ENCODE data around the gene ANKS6. TPM values are rescaled to one million over a fixed set of nuclear protein-coding genes. Genes with fewer than 3 reads are reported as not detected.

The ANKS6 gene
- total RNA-seq, 1 donor from 2014 or later, result 4.4 TPM

GRCh38 chr9:98795970-98796363 lies 388 bp downstream of the ANKS6 start:
- ATAC-seq (no peak), DNase-seq (ENCODE audit: missing footprints) (no peak)
- intact Hi-C loops (cut with DNase I), result no loop called here

GRCh38 chr9:98795295-98795955 lies 930 bp downstream of the ANKS6 start:
- DNase-seq (ENCODE audit: missing footprints) (no peak), ATAC-seq (no peak)
- intact Hi-C loops (cut with DNase I), result no loop called here

GRCh38 chr9:98794802-98795201 lies 1.6 kb downstream of the ANKS6 start:
- ATAC-seq, result no peak
- DNase-seq (ENCODE audit: missing footprints), result no peak
- intact Hi-C loops (cut with DNase I), result loop anchor here (5.0 kb wide), 1 partner anchor 478 kb away; no protein-coding TSS in a partner anchor

- intact Hi-C loops (cut with DNase I), result loop anchor here (5.0 kb wide), 1 partner anchor 476 kb away; no protein-coding TSS in a partner anchor
- no peak for DNase-seq (ENCODE audit: missing footprints)
- no peak for ATAC-seq
Observed at GRCh38 chr9:98793031-98793430, 3.3 kb downstream of the ANKS6 start.

GRCh38 chr9:98791608-98792490 lies 4.5 kb downstream of the ANKS6 start:
- ATAC-seq, result no peak
- DNase-seq (ENCODE audit: missing footprints), result no peak
- intact Hi-C loops (cut with DNase I), result loop anchor here (5.0 kb wide), 1 partner anchor 475 kb away; no protein-coding TSS in a partner anchor

- peak; percentile 87 for ATAC-seq
- intact Hi-C loops (cut with DNase I), result loop anchor here (5.0 kb wide), 1 partner anchor 474 kb away; no protein-coding TSS in a partner anchor
- peak; percentile 87 for DNase-seq (ENCODE audit: missing footprints)
Observed at GRCh38 chr9:98790842-98791607, 5.3 kb downstream of the ANKS6 start.

GRCh38 chr9:98790134-98790841 lies 6.1 kb downstream of the ANKS6 start:
- intact Hi-C loops (cut with DNase I), result loop anchor here (5.0 kb wide), 1 partner anchor 473 kb away; no protein-coding TSS in a partner anchor
- no peak for ATAC-seq
- DNase-seq (ENCODE audit: missing footprints), result no peak

GRCh38 chr9:98789483-98790133 lies 6.7 kb downstream of the ANKS6 start:
- intact Hi-C loops (cut with DNase I), result loop anchor here (5.0 to 10.0 kb wide), 2 partner anchors 315 to 472 kb away; no protein-coding TSS in a partner anchor
- ATAC-seq, result no peak

GRCh38 chr9:98787766-98788335 lies 8.5 kb downstream of the ANKS6 start:
- DNase-seq (ENCODE audit: missing footprints), result no peak
- ATAC-seq, result no peak
- intact Hi-C loops (cut with DNase I), result loop anchor here (10.0 kb wide), 1 partner anchor 313 kb away; no protein-coding TSS in a partner anchor

More at GRCh38 chr9:98789483-98790133, 6.7 kb downstream of the ANKS6 start:
- no peak for DNase-seq (ENCODE audit: missing footprints)

- no peak for ATAC-seq
- no peak for DNase-seq (ENCODE audit: missing footprints)
- intact Hi-C loops (cut with DNase I), result loop anchor here (10.0 kb wide), 1 partner anchor 312 kb away; no protein-coding TSS in a partner anchor
Observed at GRCh38 chr9:98786750-98787510, 9.4 kb downstream of the ANKS6 start.

GRCh38 chr9:98784831-98785806 lies 11.2 kb downstream of the ANKS6 start:
- DNase-seq (ENCODE audit: missing footprints), result no peak
- ATAC-seq, result no peak
- intact Hi-C loops (cut with DNase I), result loop anchor here (10.0 kb wide), 1 partner anchor 310 kb away; no protein-coding TSS in a partner anchor

GRCh38 chr9:98783518-98784226 lies 12.7 kb downstream of the ANKS6 start:
- ATAC-seq, result no peak
- DNase-seq (ENCODE audit: missing footprints), result no peak
- intact Hi-C loops (cut with DNase I), result loop anchor here (10.0 kb wide), 1 partner anchor 309 kb away; no protein-coding TSS in a partner anchor

GRCh38 chr9:98781588-98782383 lies 14.6 kb downstream of the ANKS6 start:
- intact Hi-C loops (cut with DNase I), result loop anchor here (10.0 kb wide), 1 partner anchor 307 kb away; no protein-coding TSS in a partner anchor
- DNase-seq (ENCODE audit: missing footprints), result no peak
- no peak for ATAC-seq

Data from Right ventricle myocardium inferior (tissue), 1 donor.